Upper lobe of left lung (tissue), 6 donors: Measurements from ENCODE around the gene ALDH9A1. TPM values are rescaled to one million over a fixed set of nuclear protein-coding genes. Genes with fewer than 3 reads are reported as not detected.

Experiments used
- ATAC-seq, 2 donors: fragments of 200-7000 bp; cut with Tn5 transposase; one replicate each; pipeline ENCODE4 v1.9.1; 2022; ENCODE audit warnings: mild to moderate bottlenecking in 2 of 2, moderate library complexity in 2 of 2; ENCODE audit not compliant: low FRiP score in 2 of 2
- DNase-seq, 2 donors: peaks; one replicate each; pipeline ENCODE4 v3.0.0-alpha.2; 2019 to 2020
- H3K27ac ChIP-seq, 4 donors: fragments of 200-600 bp; sonication (generic); one replicate each; pipeline ENCODE4 v1.5.1; 2016 to 2019
- H3K27me3 ChIP-seq, 4 donors: fragments of 200-600 bp; sonication (generic); one replicate each; pipeline ENCODE4 v1.5.1; 2017 to 2019
- H3K36me3 ChIP-seq, 4 donors: fragments of 200-600 bp; sonication (generic); one replicate each; pipeline ENCODE4 v1.5.1; 2016 to 2019
- H3K4me1 ChIP-seq, 4 donors: fragments of 200-600 bp; sonication (generic); one replicate each; pipeline ENCODE4 v1.5.1; 2018 to 2019
- H3K4me3 ChIP-seq, 4 donors: fragments of 200-600 bp; sonication (generic); one replicate each; pipeline ENCODE4 v1.5.1; 2017 to 2019; ENCODE audit warnings: mild to moderate bottlenecking in 2 of 4, moderate library complexity in 1 of 4
- H3K9me3 ChIP-seq, 4 donors: fragments of 200-600 bp; sonication (generic); one replicate each; pipeline ENCODE4 v1.5.1; 2018 to 2019
- EP300 ChIP-seq, 4 donors: sonication (generic); formaldehyde crosslinking; IDR thresholded peaks; one replicate each; pipeline ENCODE4 v1.5.1; 2017; ENCODE audit warnings: antibody characterized with exemption in 4 of 4, control low read depth in 2 of 4
- POLR2A ChIP-seq, 4 donors: fragments of 450-650 bp; IDR thresholded peaks; one replicate each; pipeline ENCODE4 v1.5.1; 2016 to 2017; ENCODE audit warnings: antibody characterized with exemption in 4 of 4, mild to moderate bottlenecking in 2 of 4
- POLR2AphosphoS5 ChIP-seq, 2 donors: sonication (generic); formaldehyde crosslinking; IDR thresholded peaks; one replicate each; pipeline ENCODE4 v1.5.1; 2017; ENCODE audit warnings: antibody characterized with exemption in 2 of 2
- WGBS, 2 donors: methylation state at CpG; one replicate each; pipeline ENCODE4 v1.1.5; 2017 to 2018; 5-methylcytosine and 5-hydroxymethylcytosine counted together
- total RNA-seq, 6 donors: library from RNA; depleted of rRNA in 4 of 6; stranded (reverse); fragments of >200 nt in 4 of 6; gene quantifications; one replicate each; pipeline versions ENCODE4 v1.1.0 to v1.2.1, GENCODE V29; 2016 to 2021
- TF ChIP-seq, protein P1 (sequence below), 6 experiments: fragments of 450-650 bp in 4 of 6; fragments of 200-600 bp in 2 of 6; sonication (generic) in 2 of 6; IDR thresholded peaks; one replicate each; pipeline ENCODE4 v1.5.1; 2016 to 2019; ENCODE audit warnings: antibody characterized with exemption in 6 of 6
- donor health status: DM: no; HTN: no; CAD: no; lungs with moderate emphysema.
- donor health status: DM: no; HTN: yes; CAD: no; lungs with severe emphysema.

ALDH9A1 gene
- total RNA-seq, 6 donors from 2014 or later: 29.3 to 64.1 (median 48.1) TPM

DNA sequence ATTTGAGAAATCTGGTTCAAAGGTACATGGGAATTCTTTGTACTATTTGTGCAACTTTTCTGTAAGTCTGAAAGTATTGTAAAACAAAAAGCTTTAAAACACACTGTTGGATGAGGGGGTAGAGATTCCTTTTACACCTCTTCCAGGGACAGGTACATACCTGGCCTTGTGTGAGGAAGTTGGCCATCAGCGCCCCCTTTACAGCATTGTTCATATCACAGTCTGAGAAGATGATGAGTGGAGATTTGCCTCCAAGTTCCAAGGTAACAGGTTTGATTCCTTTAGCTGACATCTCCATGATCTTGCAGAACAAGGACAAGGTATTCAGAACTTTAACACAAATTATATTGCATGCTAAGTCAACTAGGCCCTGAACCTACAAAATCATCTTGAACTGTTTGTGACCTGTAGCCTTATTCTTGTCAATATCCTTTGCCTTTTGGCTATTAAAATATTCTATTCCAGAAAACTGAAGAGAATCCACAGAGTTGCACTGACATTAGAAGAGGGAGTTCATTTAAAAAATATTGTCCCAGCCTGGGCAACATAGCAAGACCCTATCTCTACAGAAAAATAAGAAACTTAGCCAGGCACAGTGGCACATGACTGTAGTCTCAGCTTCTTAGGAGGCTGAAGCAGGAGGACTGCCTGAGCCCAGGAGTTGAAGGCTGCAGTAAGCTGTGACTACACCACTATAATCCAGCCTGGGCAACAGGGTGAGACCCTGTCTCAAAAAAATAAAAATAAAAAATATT, 18.9 kb downstream of the ALDH9A1 start:
- Histone ChIP-seq H3K9me3 (no peaks in the 10 kb centered on the region), H3K27ac (no peak overlapping the region), H3K36me3 (peaks cover 5 to 78% (median 28%) of the 10 kb centered on the region in 4 donors), H3K4me3 (no peak overlapping the region), H3K4me1 (peaks cover 0 to 10% (median 0%) of the 10 kb centered on the region in 4 donors), H3K27me3 (no peaks in the 10 kb centered on the region)
- DNase-seq (no peak), ATAC-seq (no peak)
- WGBS, 2 donors: 82 to 100% methylated on average over 1 of the region's 1 CpG
- TF ChIP-seq EP300 (IDR thresholded peaks at IDR 0.05) (no peak), POLR2A (IDR thresholded peaks at IDR 0.05) (no peak), POLR2AphosphoS5 (IDR thresholded peaks at IDR 0.05) (no peak)
- TF ChIP-seq, protein P1, sequence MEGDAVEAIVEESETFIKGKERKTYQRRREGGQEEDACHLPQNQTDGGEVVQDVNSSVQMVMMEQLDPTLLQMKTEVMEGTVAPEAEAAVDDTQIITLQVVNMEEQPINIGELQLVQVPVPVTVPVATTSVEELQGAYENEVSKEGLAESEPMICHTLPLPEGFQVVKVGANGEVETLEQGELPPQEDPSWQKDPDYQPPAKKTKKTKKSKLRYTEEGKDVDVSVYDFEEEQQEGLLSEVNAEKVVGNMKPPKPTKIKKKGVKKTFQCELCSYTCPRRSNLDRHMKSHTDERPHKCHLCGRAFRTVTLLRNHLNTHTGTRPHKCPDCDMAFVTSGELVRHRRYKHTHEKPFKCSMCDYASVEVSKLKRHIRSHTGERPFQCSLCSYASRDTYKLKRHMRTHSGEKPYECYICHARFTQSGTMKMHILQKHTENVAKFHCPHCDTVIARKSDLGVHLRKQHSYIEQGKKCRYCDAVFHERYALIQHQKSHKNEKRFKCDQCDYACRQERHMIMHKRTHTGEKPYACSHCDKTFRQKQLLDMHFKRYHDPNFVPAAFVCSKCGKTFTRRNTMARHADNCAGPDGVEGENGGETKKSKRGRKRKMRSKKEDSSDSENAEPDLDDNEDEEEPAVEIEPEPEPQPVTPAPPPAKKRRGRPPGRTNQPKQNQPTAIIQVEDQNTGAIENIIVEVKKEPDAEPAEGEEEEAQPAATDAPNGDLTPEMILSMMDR (IDR thresholded peaks at IDR 0.05): no peak

DNA sequence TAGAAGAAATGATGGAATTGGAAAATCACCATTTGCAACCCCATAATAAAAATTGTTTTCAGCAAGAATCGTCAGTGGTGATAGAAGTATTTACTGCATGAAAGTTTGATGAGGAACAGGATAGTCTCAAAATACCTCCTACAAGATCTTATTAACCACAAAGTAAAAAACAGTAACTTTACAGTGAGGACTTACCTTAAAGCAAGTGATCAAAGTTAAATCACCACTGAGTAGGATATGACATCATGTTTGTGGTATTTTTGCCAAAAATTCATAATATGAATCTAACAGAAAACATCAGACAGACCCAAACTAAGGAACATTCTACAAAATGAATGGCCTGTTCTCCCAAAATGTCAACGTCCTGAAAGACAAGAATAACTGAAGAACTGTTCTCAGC, 19.9 kb downstream of the ALDH9A1 start:
- DNase-seq: no peak
- ATAC-seq: no peak
- TF ChIP-seq EP300 (IDR thresholded peaks at IDR 0.05) (no peak), POLR2A (IDR thresholded peaks at IDR 0.05) (no peak), POLR2AphosphoS5 (IDR thresholded peaks at IDR 0.05) (no peak)
- TF ChIP-seq, protein P1 (IDR thresholded peaks at IDR 0.05): no peak
- Histone ChIP-seq H3K4me1 (peaks cover 0 to under 1% (median 0%) of the 10 kb centered on the region in 4 donors), H3K27me3 (no peaks in the 10 kb centered on the region), H3K9me3 (no peaks in the 10 kb centered on the region), H3K36me3 (peaks cover 5 to 78% (median 28%) of the 10 kb centered on the region in 4 donors), H3K27ac (no peak overlapping the region), H3K4me3 (no peak overlapping the region)
- WGBS, 2 donors: 0 to 44% methylated on average over 2 of the region's 2 CpGs

DNA sequence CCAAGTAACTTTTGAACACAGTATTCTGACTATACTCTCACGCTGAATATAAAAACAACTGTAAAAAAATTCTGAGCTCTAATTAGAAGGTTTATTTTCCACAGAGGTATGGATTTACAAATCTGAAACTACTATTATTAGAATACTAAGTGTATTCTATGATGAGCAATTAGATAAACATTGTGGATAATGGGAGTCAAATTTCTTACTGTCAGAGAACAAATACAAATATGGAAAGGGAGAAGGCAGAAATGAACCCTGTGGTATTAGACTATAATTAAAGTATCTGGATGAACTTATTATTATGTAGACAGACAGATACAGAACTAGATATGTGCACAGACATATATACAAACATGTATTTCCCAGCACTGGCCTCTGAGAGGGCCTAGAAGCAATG, 22.6 kb downstream of the ALDH9A1 start:
- DNase-seq: no peak
- no peak for TF ChIP-seq EP300 (IDR thresholded peaks at IDR 0.05)
- TF ChIP-seq POLR2A (IDR thresholded peaks at IDR 0.05): no peak
- peaks cover 5 to 68% (median 16%) of the 10 kb centered on the region in 4 donors for H3K36me3 ChIP-seq
- no peak overlapping the region for H3K4me3 ChIP-seq
- no peak overlapping the region for H3K27ac ChIP-seq
- no peaks in the 10 kb centered on the region for H3K27me3 ChIP-seq
- WGBS, 2 donors: 93 to 98% methylated on average over 1 of the region's 1 CpG
- H3K9me3 ChIP-seq: no peaks in the 10 kb centered on the region
- H3K4me1 ChIP-seq: peaks cover 0 to 6% (median 2%) of the 10 kb centered on the region in 4 donors
- no peak for ATAC-seq

DNA sequence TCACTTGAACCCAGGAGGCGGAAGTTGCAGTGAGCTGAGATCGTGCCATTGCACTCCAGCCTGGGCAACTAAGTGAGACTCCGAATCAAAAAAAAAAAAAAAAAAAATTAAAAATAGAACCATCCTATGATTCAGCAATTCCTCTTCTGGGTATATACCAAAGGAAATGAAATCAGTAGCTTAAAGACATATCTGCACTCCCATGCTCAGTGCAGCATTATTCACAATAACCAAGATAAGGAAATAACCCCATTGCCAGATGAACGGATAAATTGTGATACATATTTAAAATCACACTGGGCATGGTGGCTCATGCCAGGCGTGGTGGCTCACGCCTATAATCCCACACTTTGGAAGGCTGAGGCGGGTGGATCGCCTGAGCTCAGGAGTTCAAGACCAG, 23.8 kb downstream of the ALDH9A1 start:
- Histone ChIP-seq H3K4me3 (no peak overlapping the region), H3K27ac (no peak overlapping the region), H3K27me3 (no peaks in the 10 kb centered on the region), H3K4me1 (peaks cover 0 to 8% (median 2%) of the 10 kb centered on the region in 4 donors), H3K9me3 (no peaks in the 10 kb centered on the region), H3K36me3 (peaks cover 5 to 66% (median 13%) of the 10 kb centered on the region in 4 donors)
- ATAC-seq: no peak
- DNase-seq: no peak
- 81 to 84% methylated on average over 8 of the region's 8 CpGs for WGBS, 2 donors
- TF ChIP-seq POLR2A (IDR thresholded peaks at IDR 0.05) (no peak), POLR2AphosphoS5 (IDR thresholded peaks at IDR 0.05) (no peak), EP300 (IDR thresholded peaks at IDR 0.05) (no peak)
- TF ChIP-seq, protein P1 (IDR thresholded peaks at IDR 0.05): no peak

DNA sequence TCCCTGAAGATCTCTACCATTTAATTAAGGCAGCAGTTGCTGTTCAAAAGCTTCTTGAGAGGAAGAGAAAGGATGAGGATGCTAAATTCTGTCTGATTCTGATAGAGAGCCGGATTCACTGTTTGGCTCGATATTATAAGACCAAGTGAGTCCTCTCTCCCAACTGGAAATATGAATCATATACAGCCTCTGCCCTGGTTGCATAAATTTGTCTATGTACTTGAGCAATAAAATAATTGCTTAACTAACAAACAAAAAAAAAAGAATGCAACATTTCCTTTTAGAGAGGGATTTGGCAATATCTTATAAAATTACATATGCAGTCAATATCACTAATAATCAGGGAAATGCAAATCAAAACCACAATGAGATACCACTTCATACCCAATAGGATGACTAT, 26.8 kb downstream of the ALDH9A1 start:
- Histone ChIP-seq H3K36me3 (peaks cover 13 to 67% (median 26%) of the 10 kb centered on the region in 4 donors), H3K27me3 (no peaks in the 10 kb centered on the region), H3K4me1 (peaks cover 0 to 11% (median 6%) of the 10 kb centered on the region in 4 donors), H3K4me3 (no peak overlapping the region), H3K27ac (no peak overlapping the region), H3K9me3 (no peaks in the 10 kb centered on the region)
- no peak for TF ChIP-seq POLR2A (IDR thresholded peaks at IDR 0.05)
- TF ChIP-seq POLR2AphosphoS5 (IDR thresholded peaks at IDR 0.05): no peak
- WGBS, 2 donors: 54% methylated on average over 2 of the region's 2 CpGs
- DNase-seq (no peak), ATAC-seq (no peak)
